ENCODE measurements around the gene SOD2. TPM values are rescaled to one million over a fixed set of nuclear protein-coding genes. Genes with fewer than 3 reads are reported as not detected.

Gene SOD2
- polyA plus RNA-seq, 1 of the 3 experiments (the other 2 are of a cell fraction), result 26.8 TPM

DNA sequence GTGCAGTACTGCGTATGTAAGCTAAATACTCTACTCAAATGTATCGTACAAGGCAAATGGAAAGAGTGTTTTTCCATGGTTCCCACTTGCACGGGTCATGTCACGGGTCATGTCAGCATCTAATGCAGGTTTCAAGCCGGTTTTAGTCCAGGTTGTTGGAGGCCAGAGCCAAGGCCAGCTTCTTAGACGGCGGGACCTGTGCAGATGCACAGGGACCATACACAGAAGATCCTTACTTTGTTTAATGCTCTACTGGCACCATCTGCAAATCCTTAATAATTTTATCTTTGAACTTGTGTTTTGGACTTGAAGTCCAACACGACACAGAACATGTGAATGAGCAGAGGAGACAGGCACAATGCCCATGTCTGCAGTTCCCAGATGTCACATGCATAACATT, 42.7 kb downstream of the SOD2 start:
- no peaks in the 10 kb centered on the region for H3K79me2 ChIP-seq (ENCODE audit: insufficient read depth)
- ChIA-PET CTCF (no interaction called here), POLR2A (no interaction called here)
- no peak overlapping the region for H2AFZ ChIP-seq (ENCODE audit: low read depth)
- no peaks in the 10 kb centered on the region for H3K9me3 ChIP-seq
- H3K9ac ChIP-seq, result no peak overlapping the region
- TF ChIP-seq, protein P1, sequence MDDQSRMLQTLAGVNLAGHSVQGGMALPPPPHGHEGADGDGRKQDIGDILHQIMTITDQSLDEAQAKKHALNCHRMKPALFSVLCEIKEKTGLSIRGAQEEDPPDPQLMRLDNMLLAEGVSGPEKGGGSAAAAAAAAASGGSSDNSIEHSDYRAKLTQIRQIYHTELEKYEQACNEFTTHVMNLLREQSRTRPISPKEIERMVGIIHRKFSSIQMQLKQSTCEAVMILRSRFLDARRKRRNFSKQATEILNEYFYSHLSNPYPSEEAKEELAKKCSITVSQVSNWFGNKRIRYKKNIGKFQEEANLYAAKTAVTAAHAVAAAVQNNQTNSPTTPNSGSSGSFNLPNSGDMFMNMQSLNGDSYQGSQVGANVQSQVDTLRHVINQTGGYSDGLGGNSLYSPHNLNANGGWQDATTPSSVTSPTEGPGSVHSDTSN (IDR thresholded peaks at IDR 0.05), result no peak
- TF ChIP-seq SMC3 (IDR thresholded peaks at IDR 0.05; ENCODE audit: low read depth, low read length), result no peak
- TF ChIP-seq TCF12 (IDR thresholded peaks at IDR 0.05), result no peak
- TF ChIP-seq EP300 (IDR thresholded peaks at IDR 0.05; ENCODE audit: borderline replicate concordance in 1 of 2, low read depth in 1 of 2, low read length in 1 of 2), result no peak
- TF ChIP-seq YY1 (IDR thresholded peaks at IDR 0.05; ENCODE audit: low read depth), result no peak
- TF ChIP-seq SIN3A (IDR thresholded peaks at IDR 0.05; ENCODE audit: borderline replicate concordance, low read depth, low read length), result no peak
- TF ChIP-seq NFIC (IDR thresholded peaks at IDR 0.05; ENCODE audit: borderline replicate concordance), result no peak
- TF ChIP-seq ZBTB33 (IDR thresholded peaks at IDR 0.05; ENCODE audit: borderline replicate concordance, low read depth), result no peak
- no peak for TF ChIP-seq EZH2phosphoT487 (IDR thresholded peaks at IDR 0.05; ENCODE audit: borderline replicate concordance, low read depth)
- TF ChIP-seq FOXJ3 (CRISPR knock-in tag; IDR thresholded peaks at IDR 0.05), result no peak
- TF ChIP-seq, protein P2, sequence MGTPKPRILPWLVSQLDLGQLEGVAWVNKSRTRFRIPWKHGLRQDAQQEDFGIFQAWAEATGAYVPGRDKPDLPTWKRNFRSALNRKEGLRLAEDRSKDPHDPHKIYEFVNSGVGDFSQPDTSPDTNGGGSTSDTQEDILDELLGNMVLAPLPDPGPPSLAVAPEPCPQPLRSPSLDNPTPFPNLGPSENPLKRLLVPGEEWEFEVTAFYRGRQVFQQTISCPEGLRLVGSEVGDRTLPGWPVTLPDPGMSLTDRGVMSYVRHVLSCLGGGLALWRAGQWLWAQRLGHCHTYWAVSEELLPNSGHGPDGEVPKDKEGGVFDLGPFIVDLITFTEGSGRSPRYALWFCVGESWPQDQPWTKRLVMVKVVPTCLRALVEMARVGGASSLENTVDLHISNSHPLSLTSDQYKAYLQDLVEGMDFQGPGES (IDR thresholded peaks at IDR 0.05; ENCODE audit: low read depth, low read length), result no peak
- TF ChIP-seq ELF1 (IDR thresholded peaks at IDR 0.05), result no peak
- no peaks in the 10 kb centered on the region for H3K27me3 ChIP-seq (ENCODE audit: insufficient read depth)
- 80% methylated on average over 7 of the region's 8 CpGs for WGBS (ENCODE audit: low lambda C conversion rate)
- no peaks in the 10 kb centered on the region for H4K20me1 ChIP-seq (ENCODE audit: insufficient read depth)
- no peak overlapping the region for H3K27ac ChIP-seq (ENCODE audit: low read depth in 2 of 2, low read length in 1 of 2)
- no peak overlapping the region for H3K4me2 ChIP-seq
- no peaks in the 10 kb centered on the region for H3K36me3 ChIP-seq (replicated peaks in 1 of 2; ENCODE audit: control insufficient read depth in 1 of 2, insufficient read depth in 2 of 2, low read length in 1 of 2)
- no peaks in the 10 kb centered on the region for H3F3A ChIP-seq (replicated peaks; ENCODE audit: insufficient read depth)
- no peak for DNase-seq
- no peak overlapping the region for H3K4me3 ChIP-seq (ENCODE audit: low read depth in 2 of 2, low read length in 1 of 2)
- H3K9me2 ChIP-seq, result no peaks in the 10 kb centered on the region
- H3K4me1 ChIP-seq (ENCODE audit: control insufficient read depth in 1 of 2, insufficient read depth in 2 of 2, low read depth in 1 of 2, low read length in 1 of 2), result no peaks in the 10 kb centered on the region

- DNase-seq, result no peak
- Histone ChIP-seq H3K79me2 (ENCODE audit: insufficient read depth) (no peaks in the 10 kb centered on the region), H2AFZ (ENCODE audit: low read depth) (no peak overlapping the region), H3K4me1 (ENCODE audit: control insufficient read depth in 1 of 2, insufficient read depth in 2 of 2, low read depth in 1 of 2, low read length in 1 of 2) (no peaks in the 10 kb centered on the region), H3K36me3 (replicated peaks in 1 of 2; ENCODE audit: control insufficient read depth in 1 of 2, insufficient read depth in 2 of 2, low read length in 1 of 2) (no peaks in the 10 kb centered on the region), H4K20me1 (ENCODE audit: insufficient read depth) (no peaks in the 10 kb centered on the region), H3K27ac (ENCODE audit: low read depth in 2 of 2, low read length in 1 of 2) (no peak overlapping the region), H3K9me2 (no peaks in the 10 kb centered on the region), H3F3A (replicated peaks; ENCODE audit: insufficient read depth) (no peaks in the 10 kb centered on the region), H3K4me3 (ENCODE audit: low read depth in 2 of 2, low read length in 1 of 2) (no peak overlapping the region), H3K27me3 (ENCODE audit: insufficient read depth) (no peaks in the 10 kb centered on the region), H3K9me3 (no peaks in the 10 kb centered on the region), H3K4me2 (no peak overlapping the region), H3K9ac (no peak overlapping the region)
- CTCF ChIA-PET, result interaction anchor here (1.8 kb wide), 1 partner anchor 396 kb away, joined by 4 read pairs; no protein-coding TSS in a partner anchor
- WGBS (ENCODE audit: low lambda C conversion rate), result 79% methylated on average over 7 of the region's 7 CpGs
- POLR2A ChIA-PET, result no interaction called here
- no peak for TF ChIP-seq CHD2 (IDR thresholded peaks at IDR 0.05; ENCODE audit: low read length, partially characterized antibody)
- no peak for TF ChIP-seq POLR2AphosphoS5 (IDR thresholded peaks at IDR 0.05; ENCODE audit: low read depth, low read length)
- TF ChIP-seq, protein P1 (IDR thresholded peaks at IDR 0.05), result no peak
- TF ChIP-seq NFIC (IDR thresholded peaks at IDR 0.05; ENCODE audit: borderline replicate concordance), result no peak
- TF ChIP-seq TCF12 (IDR thresholded peaks at IDR 0.05), result no peak
- no peak for TF ChIP-seq EZH2phosphoT487 (IDR thresholded peaks at IDR 0.05; ENCODE audit: borderline replicate concordance, low read depth)
- no peak for TF ChIP-seq YY1 (IDR thresholded peaks at IDR 0.05; ENCODE audit: low read depth)
- no peak for TF ChIP-seq SIN3A (IDR thresholded peaks at IDR 0.05; ENCODE audit: borderline replicate concordance, low read depth, low read length)
- TF ChIP-seq RXRA (IDR thresholded peaks at IDR 0.05; ENCODE audit: borderline replicate concordance, low read depth), result no peak
- TF ChIP-seq ELF1 (IDR thresholded peaks at IDR 0.05), result no peak
- no peak for TF ChIP-seq FOSL2 (IDR thresholded peaks at IDR 0.05; ENCODE audit: borderline replicate concordance, low read depth)
- TF ChIP-seq ZBTB33 (IDR thresholded peaks at IDR 0.05; ENCODE audit: borderline replicate concordance, low read depth), result no peak
- TF ChIP-seq RCOR1 (IDR thresholded peaks at IDR 0.05; ENCODE audit: low read length), result no peak
- no peak for TF ChIP-seq USF2 (IDR thresholded peaks at IDR 0.05; ENCODE audit: borderline replicate concordance, low read depth, low read length)
These were observed 43.6 kb downstream of the SOD2 start for GRCh38 chr6:159649441-159649840.
